GM06990 (cell line): Measurements from ENCODE around the gene FRY.

Experiments used
- DNase-seq: peaks from one replicate; pipeline ENCODE4 v3.0.0-alpha.2; 2011; ENCODE audit not compliant: insufficient read length; ENCODE audit errors: extremely low read depth
- H3K27me3 ChIP-seq: replicated peaks from 2 replicates; pipeline ENCODE4 v1.6.0; 2011; ENCODE audit warnings: low read length; ENCODE audit not compliant: control insufficient read depth, insufficient read depth
- H3K36me3 ChIP-seq: 2 replicates; pipeline ENCODE4 v1.5.1; 2011; ENCODE audit warnings: low read length; ENCODE audit not compliant: control insufficient read depth, insufficient read depth
- H3K4me3 ChIP-seq: replicated peaks from 2 replicates; pipeline ENCODE4 v1.5.1; 2011; ENCODE audit warnings: low read depth, mild to moderate bottlenecking, control low read depth, low read length
- TF ChIP-seq, protein P1 (sequence below): IDR thresholded peaks from 2 replicates; pipeline ENCODE4 v1.5.1; 2011; ENCODE audit warnings: low read length, control low read depth, mild to moderate bottlenecking, inconsistent platforms; ENCODE audit not compliant: insufficient read depth, poor library complexity, severe bottlenecking

Gene FRY

GRCh38 chr13:32001154-32001768 lies 30.3 kb upstream of the FRY start:
- H3K4me3 ChIP-seq, result no peak overlapping the region
- peak; percentile 11 for DNase-seq
- no peaks in the 10 kb centered on the region for H3K36me3 ChIP-seq
- TF ChIP-seq, protein P1, sequence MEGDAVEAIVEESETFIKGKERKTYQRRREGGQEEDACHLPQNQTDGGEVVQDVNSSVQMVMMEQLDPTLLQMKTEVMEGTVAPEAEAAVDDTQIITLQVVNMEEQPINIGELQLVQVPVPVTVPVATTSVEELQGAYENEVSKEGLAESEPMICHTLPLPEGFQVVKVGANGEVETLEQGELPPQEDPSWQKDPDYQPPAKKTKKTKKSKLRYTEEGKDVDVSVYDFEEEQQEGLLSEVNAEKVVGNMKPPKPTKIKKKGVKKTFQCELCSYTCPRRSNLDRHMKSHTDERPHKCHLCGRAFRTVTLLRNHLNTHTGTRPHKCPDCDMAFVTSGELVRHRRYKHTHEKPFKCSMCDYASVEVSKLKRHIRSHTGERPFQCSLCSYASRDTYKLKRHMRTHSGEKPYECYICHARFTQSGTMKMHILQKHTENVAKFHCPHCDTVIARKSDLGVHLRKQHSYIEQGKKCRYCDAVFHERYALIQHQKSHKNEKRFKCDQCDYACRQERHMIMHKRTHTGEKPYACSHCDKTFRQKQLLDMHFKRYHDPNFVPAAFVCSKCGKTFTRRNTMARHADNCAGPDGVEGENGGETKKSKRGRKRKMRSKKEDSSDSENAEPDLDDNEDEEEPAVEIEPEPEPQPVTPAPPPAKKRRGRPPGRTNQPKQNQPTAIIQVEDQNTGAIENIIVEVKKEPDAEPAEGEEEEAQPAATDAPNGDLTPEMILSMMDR, result peak; percentile 64
- H3K27me3 ChIP-seq, result no peaks in the 10 kb centered on the region

DNA sequence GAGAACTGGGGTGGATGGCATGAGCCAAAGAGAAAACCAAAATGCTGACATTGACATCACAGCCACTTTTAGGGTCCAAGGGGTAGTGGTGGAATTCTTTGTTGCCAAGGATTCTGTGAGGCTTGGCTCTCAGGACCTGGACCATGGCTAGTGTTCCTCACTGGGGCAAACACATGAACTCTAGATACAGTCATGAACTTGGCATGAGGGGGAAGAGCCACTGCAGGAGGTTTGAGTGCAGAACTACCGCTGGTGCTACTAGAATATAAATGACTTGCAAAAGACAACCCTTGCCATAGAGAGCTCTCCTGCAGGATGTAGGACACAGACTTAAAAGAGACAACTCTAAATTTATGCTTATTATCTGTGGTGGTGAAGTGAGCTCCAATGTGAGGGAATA lies 29.8 kb upstream of the FRY start:
- no peak for DNase-seq
- Histone ChIP-seq H3K27me3 (no peaks in the 10 kb centered on the region), H3K36me3 (no peaks in the 10 kb centered on the region), H3K4me3 (no peak overlapping the region)
- TF ChIP-seq, protein P1, result no peak

DNA sequence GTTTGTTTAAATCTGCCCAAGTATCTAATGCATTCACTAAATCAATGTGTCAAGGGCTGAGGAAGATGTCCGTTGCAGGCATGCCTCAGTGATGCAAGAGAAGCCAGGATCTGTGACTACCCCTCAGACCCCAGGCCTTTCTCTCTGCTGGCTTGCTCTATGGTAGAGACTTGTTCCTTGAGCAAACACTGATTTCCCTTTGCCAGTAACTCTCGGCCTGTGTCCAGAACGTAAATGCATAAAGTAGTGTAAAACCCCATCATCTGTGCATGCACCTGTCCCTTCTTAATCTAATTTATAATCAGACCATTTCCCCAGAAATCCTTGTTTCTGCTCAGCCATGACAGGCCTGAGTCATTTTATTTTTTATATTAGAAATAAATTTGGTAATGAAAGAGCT lies 28.7 kb upstream of the FRY start:
- DNase-seq, result no peak
- H3K4me3 ChIP-seq, result no peak overlapping the region
- TF ChIP-seq, protein P1, result no peak
- no peaks in the 10 kb centered on the region for H3K27me3 ChIP-seq
- no peaks in the 10 kb centered on the region for H3K36me3 ChIP-seq

GRCh38 chr13:32007494-32007893 lies 24.1 kb upstream of the FRY start:
- H3K36me3 ChIP-seq, result no peaks in the 10 kb centered on the region

GRCh38 chr13:32008518-32009175 lies 22.9 kb upstream of the FRY start:
- DNase-seq, result no peak
- TF ChIP-seq, protein P1, result no peak

More at GRCh38 chr13:32007494-32007893, 24.1 kb upstream of the FRY start:
- no peak for DNase-seq
- H3K27me3 ChIP-seq, result no peaks in the 10 kb centered on the region
- no peak overlapping the region for H3K4me3 ChIP-seq
- TF ChIP-seq, protein P1, result no peak

More at GRCh38 chr13:32008518-32009175, 22.9 kb upstream of the FRY start:
- no peaks in the 10 kb centered on the region for H3K36me3 ChIP-seq
- no peak overlapping the region for H3K4me3 ChIP-seq
- H3K27me3 ChIP-seq, result no peaks in the 10 kb centered on the region
